ENCODE data around the gene DIPK2B.

Gene DIPK2B

DNA sequence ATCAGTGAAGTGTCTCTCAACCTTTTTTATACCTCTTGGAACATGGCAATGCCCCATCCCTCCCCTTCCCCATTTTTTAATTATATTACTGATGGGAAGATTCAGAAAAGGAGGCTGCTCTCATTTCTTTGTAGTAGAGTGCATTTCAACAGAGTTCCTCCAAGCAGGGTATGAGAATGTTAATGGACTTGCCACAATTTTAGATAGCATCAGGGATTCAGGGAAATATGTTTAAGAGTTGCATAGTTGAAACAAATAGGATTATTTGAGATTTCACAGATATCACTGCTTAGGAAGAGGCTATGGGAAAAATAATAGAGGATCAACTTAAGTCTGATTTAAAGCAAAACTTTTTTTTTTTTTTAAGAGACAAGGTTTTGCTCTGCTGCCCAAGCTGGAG is 46.2 kb downstream of the DIPK2B start:
- DNase-seq = no peak

DNA sequence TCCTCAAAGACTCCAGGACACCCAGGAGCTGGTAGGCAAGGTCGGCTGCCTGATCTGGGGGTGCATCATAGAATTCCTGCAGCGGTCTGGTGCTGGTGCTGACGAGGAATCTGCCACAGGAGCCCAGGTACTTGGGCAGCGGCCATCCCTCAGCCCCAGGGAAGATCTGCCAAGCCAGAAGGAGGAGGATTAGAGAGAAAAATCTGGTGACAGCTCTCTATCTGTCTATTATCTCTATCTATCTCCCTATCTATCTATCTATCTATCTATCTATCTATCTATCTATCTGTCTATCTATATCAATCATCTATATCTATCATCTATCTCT is 46.7 kb downstream of the DIPK2B start:
- DNase-seq = no peak

Measured in NCI-H1417 (cell line).